NCI-H1048 (cell line): ENCODE data around the gene COLEC12.

Source experiments
- DNase-seq: peaks from one replicate; lab custom pipeline; 2025; lab: John Stamatoyannopoulos, UW

COLEC12 gene

DNA sequence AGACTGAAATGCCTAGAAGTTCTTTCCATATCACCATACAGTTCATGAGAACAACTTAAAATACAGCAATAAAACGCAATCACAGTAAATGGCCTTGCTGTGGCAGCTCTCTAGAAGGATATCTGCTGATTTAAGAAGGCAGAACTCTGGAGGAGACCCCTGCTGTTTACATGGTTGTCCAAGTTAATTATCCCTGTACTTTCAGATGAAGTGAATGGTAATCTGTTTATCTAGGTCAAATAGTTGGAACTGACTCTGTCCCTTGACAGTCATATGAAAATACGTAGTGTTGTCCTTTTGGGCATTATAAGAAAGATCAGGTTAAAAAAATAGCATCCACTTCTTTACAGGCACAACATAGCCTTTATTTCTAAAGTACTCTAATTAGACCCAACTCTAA is 115.6 kb downstream of the COLEC12 start:
- DNase-seq, result no peak

DNA sequence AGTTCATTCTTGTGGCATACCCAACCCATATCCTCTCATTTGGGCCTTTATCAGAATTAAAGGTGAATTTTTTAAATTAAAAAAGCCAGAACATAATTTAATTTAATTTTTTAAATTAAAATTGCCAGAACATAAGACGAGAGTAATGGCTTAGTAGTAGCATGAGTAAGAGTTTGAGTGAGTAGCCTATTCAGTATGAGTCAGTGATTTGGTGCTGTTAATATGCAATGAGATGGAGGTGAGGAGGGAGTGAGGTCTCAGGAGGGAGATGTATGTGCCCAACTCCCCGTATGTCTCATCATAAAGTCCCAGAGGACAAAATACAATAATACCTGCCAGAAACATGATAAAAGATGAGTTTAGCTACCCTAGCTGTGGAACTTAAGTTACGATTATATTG is 117.4 kb downstream of the COLEC12 start:
- DNase-seq, result no peak

DNA sequence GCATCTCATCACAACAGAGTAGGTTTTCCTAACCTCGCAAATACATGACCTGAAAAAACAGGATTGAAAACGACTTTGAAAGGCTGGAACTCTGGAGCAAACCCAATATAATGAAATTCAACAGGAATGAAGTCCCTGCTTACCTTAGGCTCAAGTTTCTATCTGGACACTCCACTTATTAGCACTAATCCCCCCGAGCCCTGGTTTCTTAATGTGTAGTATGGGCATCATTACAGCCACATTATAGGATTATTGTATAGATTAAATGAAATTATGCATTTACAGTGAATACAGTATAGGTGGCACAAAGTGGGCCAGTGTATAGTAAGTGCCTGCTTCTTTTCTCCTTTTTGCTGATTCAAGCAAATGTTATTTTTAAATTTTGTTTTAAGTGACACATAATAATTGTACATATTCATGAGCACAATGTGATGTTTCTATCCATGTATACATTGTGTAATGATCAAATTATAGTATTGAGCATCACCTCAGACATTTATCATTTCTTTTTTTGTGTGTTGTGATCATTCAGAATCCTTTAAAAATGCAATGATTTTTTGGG is 118.0 kb downstream of the COLEC12 start:
- no peak for DNase-seq

DNA sequence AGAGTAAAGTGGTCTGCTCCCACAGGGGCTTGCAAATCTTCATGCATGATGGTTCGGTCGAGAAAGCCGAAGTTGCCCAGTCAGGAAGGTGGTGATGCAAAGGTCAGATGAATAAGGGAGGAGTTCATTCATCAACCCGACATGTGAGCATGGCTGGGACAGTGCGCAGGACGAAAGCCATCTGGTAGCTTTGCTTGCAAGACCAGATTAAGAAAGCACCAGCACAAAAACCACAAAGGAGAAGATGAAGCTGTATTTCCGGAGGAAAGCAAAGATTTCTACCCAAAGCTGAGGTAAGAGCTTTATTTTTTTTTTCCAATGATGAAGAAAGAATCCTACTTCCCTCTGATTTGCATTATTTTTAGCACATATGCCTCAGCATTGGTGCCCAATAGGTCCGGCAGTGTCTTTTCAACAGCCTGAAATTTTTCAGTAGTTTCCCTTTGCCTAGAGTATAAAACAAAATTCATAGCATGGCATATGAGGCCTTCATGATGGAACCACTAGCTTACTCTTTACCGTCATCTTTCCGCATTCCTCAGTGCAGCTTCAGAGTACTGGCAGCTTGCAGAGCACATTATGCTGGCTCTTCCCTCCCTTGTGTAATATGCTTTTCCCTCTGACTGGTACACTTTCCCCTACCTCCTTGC is 120.7 kb downstream of the COLEC12 start:
- no peak for DNase-seq

DNA sequence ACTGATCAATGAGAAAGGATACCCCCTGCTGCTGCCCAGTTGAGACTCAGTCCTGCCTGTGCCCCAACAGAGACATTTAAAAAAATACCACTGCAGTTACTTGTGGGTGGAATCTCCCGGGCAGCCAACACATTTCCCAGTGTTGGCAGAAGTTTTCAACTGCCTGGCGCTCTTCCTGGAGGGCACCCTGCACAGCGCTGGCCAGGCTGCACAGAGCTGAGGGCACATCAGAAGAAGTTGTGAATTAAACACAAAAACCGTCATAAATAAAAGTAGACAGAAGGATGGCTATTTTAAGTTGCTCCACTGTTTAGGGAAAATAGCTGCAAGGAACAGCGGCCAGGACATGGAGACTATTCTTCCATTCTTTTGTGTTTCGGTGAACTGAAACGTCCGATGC is 122.4 kb downstream of the COLEC12 start:
- DNase-seq, result no peak

DNA sequence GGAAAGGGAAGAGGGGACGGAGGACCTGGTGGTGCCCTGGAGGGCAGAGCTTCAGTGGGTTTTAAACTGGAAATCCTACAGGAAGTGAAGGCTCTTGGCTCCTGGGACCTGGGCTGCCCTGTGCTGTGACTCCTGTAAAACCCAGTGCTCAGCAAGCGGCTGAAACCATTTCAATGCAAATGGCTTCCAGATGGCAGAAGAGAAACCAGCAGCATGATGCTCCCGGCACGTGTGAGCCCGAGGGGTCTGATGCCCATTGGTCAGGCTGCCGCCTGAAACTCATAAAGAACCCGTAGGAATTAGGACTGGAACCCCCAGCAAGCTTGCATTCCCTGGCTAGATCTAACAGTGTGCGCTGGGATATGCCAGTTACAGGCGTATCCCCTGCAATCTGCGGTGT is 123.4 kb downstream of the COLEC12 start:
- no peak for DNase-seq

DNA sequence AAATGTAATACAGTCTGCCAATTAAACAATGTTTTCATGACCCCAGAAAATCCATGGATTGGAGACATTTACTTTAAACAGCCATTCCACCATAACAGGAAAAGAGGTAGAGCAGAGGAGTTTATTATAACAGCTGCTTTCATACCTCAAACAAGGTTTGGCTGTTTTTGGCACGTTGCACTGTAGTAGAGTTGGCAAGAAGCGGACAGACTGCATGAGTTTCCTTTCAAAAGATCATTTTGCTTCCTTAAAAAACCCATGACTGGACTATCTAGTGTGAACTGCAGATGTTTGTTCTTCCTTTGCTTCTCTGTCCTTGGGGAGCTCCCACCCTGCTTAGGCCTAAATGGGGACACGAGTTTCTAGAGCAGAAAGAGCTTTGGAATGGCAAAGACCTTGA is 124.2 kb downstream of the COLEC12 start:
- DNase-seq, result no peak

DNA sequence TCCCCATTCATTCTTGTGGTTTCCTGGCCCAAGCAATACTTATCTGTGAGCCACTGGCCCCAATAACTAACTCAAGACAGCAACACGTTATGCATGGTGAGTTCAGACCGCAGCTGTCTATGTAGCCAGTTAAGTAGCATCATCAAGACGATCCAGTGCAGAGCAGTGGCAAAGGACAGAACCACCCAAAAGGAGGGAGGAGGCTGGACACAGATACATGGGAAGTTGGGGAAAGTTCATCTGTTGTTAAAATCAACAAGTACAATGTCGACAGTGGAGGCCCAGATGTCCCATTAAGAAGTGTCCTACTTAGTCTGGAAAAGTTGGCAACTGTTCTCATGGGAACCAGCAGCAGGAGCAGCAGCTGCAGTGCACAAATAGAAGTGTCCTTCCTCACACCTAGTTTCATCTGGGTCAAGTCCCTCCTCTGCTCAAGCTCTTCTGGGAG is 125.8 kb downstream of the COLEC12 start:
- DNase-seq, result no peak

DNA sequence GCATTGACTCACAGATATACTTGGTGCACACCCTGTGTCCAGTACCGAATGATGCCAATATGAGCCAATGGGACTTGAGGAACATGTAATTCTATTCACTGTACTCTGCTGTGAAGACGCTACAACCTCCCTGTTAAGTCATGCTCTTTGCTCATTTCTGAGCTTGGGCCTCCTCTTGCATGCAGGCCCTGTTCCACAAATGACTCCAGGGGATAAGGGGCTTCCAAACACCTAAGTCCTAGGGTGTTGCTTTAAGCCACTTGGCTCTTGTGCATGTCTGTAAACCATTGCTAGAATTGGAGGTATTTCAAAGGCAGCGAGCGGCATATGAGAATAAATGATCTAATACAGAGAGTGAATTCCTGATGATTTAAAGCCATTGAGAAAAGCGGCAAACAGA is 126.7 kb downstream of the COLEC12 start:
- no peak for DNase-seq

DNA sequence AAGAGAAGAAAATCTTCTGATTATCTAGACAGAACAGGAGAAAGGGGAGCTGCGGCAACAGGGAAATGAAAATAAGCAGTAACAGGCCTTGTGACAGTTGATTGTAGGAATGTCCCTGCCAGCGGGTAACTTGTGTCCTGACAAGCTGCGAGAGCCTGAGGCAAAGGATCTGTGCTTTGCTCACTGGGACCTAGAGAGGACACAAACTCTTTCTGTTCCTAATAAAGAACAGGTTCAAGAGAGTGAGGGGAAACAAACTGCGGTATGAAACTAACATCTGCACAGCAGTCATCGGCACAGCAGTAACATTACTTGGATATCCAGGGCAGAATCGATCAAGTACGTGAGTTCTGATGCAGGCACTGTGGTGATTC is 128.9 kb downstream of the COLEC12 start:
- no peak for DNase-seq

DNA sequence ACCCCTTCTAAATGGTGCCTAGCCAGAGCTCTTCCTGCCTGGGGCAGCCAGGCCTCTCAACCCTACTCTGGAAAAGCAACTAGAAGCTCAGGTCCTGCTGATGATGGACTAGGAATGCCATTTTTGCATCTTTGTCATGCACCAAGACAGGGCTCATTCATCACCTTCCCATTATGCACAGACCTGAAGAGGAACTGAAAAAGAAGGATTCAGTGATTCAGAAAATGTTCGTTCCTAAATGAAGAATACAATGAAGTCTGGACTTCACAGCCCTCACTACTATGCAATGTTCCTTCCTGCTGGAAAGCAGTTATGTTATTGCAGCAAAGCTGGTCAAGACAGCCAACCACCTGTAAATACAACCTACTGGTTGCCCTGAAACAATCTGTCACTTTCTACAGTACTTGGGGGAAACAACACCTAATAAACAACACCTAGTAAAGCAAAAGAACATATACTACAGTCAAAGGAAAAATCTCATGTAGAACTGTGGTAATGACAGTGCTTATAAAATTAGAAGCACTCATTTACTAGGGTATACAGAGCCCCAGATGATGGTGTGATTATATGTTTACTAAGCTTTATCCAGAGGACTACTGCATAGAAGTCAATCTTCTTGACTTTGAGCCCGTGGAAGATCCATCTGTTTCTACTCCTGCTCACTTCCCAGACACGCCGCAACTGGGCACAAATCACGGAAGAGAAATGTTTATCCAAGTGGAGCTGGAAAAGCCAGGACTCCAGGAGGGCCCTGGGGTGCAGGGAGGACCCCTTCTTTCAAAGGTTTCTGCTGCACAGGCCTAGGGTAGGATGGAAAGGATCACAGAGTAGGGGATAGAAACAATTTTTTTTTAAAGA is 129.5 kb downstream of the COLEC12 start:
- no peak for DNase-seq

DNA sequence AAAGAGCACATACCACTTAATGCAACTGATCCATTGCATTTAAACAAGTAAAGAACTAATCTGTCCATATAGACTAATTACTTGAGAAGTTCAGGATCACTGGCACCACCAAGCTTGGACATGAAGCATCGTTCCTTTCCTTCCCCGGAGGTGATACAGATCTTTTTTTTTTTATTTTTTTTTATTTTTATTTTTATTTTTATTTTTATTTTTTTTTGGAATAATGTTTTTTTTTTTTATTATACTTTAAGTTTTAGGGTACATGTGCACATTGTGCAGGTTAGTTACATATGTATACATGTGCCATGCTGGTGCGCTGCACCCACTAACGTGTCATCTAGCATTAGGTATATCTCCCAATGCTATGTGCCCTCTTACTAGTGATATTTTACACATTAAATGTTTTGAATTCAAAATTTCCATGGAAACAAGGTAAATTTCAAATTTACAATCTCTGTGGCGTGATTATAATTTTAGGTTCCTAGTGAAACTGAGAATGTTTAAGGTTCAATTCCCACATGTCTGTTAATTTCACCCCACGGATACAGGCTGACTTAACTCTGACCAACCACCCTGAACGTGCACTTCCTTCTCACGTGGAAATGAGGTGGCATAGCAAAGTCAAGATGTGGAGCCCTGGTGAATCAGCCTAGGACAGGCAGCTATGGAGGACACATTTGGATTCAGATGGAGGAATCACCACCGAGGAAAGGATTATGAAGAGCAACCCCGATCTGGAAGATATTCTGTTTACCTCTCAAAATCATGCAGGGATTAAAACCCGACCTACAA is 131.1 kb downstream of the COLEC12 start:
- no peak for DNase-seq

DNA sequence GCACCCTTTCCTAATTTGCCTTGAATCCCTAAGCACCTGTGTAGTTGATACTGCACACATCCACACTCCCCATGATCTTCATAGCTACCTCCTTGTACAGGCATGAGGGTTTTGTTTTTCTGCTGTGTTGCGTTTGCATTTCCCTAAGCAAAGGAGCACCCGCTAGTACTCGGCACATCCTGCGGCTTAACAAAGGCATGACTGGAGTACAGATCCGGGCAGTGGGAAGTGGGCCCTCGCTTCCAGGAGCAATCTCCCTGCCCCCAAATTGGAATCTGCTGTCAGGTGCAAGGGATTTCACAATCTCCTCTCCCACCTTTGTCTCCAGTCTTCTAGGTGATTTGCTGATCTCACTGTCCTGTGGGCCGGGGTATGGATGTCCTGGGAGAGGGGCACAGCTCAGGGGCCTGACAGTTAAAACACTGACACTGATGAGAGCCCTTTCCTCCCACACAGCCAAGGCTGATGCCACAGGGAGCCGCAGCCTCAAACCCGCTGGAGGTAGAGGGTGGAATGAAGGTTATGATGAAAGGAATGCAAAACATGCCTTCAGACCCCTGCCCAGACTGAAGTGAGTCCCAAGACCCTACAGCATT is 133.9 kb downstream of the COLEC12 start:
- DNase-seq, result no peak

DNA sequence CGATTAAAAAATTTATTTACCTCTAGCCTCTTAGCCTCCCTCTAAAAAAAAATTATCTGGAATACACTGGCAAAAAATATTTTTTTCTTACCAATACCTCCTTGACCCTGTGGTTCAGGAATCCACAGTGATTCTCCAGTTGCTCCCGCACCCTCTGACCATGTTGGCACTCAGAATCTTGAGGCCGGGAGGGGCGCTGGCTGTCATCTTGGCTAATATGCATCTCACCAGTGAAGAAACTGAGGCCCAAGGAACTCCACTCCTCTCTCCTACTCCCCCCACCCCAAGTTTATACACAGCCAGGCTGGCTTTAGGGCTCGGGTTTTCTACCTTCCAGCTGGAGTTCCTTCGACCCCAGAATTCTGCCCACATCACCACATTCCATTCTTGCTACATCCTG is 134.8 kb downstream of the COLEC12 start:
- no peak for DNase-seq

DNA sequence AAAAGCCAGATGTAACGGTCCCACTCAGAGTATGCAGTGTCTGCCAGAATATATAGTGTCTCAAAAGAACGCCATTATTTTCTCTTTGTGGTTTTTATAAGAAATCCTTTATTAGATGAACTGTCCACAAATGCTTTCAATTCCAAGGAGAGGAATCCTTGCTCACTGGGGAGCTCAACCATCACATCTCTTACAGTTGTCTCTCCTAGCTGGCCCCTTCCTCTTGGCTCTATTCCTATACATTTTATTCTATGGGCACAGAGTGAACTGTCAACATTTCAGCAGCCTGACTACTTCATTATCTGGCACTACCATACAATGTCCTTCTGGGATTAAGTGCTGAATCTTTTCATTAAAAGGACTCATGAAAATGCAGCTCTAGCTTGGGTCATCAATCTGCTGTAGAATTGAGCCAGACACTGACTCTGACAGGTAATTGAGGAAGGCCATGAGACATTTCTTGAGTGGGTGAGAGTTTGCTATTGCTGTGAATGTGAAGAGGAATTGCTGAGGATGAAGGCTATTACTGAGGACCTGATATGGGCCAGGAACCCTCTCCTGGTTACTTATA is 136.2 kb downstream of the COLEC12 start:
- no peak for DNase-seq

DNA sequence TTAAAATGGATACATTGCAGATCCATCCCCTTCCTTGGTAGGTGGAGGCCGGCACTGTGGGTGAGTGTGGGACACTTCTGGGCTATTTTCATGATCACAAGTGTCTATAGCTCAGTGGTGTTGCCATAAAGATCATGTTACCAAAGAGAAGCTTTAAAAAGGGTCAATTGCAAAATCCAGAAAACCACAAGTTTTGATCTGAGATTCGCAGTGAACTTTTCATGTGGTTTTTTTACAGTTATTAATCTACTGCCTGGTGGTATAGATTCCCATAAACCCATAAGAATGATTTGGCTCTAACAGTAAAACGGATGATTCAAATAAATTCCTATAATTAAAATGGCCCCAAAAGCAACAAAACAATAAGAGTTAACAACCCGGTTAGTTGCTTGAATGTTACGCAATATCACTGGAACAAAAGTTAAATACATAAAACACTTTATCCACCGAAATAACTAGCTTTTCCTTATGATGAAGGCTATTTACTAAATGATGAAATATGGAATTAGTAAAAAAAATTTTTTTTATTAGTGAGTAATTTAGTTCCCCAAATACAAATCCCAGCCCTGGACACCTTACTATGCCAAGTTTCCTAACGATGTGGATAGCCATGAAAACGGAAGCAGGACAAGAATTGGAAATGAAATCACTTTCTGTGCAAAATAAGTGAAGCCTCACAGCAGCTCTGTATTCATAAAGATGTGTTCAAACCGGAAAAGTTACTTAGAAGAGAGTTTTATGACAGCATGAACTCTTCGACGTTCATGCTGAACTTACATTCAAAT is 137.0 kb downstream of the COLEC12 start:
- no peak for DNase-seq

DNA sequence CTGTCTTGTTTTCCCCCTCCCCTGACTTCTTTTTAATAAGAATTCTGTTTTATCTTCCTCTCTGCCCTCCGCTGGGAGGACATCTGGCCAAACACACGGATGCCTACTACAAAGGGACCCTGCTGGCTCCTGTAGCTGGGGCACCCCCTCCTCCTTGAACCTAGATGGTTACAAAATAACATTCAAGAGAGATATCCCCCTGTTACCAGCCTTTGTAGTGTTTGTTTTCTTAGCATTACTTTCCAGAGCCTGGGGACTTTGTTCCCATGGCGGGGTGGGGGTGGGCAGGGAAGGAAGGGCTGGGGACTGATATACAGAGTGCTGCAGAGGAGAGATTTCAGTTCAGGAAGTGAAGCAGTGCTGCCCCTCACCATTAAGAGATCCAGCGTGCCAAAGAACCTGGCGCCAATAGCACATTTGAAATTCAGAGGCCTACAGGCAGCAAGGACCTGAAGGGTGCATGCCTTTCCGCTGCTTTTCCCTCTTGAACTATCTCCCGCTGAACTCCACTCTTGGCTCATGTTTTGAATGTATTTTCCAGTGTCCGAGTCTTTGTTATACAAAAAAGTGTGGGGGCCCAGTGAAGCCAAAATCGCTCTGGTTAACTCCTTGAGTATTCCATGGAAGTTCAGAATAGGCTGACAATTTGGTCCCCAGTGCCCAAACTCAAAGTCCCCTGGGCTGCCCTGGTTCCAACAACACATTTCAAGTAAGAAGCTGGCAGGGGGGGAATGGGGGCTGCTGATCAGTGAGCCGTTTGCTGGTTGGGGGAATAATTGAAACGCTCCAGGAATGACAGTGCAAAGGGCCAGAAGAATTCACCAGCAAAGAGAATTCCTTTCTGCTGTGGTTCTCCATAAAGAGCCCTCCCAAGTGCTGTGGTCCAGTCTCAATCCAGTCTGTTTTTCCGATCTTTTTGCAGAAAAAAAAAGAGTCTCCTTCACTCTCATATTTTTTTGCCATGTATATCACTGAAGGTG is 137.9 kb downstream of the COLEC12 start:
- DNase-seq, result no peak

DNA sequence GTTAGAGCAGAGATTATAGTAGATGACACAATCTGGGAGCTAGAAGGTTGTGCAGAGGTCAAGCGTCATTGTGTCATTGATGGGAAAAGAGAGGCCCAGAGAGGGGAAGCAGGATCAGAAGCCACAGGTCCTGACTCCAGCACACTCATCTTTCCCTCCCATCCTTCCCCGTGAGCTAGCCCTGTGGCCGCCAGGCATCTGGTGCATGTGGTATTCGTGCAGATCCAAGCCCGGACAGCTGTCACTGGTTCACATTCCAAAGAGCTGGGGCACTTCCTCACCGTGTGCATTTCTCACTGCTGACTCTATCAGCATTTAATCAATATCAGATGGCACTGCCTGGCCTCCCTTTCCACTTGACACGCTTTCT is 138.6 kb downstream of the COLEC12 start:
- no peak for DNase-seq

DNA sequence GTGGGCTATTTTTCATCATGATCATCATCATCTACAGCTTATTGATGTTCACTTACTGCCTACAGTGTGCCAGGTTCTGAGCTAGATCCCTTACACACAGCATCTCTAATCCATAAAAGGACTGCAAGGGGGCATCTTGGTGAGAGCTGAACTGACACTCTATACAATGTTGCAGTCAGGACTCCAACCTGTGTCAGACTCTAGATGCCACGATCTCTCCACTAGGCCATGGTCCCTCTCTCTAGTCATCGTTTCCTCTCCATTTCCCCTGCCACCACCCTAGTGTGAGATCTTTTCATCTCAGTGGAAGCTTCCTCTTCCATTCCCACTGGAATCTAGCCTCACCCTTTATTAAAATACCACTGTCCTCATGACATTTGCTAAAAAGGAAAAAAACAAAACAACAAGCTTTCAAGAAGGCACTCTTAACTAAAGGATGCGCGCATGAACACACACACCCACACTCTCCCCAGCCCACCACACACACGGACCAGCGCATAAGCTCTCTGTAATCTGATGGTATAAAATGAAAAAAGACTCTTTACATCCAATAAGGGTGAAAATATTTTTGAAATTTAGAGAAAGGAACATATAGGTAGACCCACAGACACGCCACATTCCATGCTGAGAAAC is 139.3 kb downstream of the COLEC12 start:
- no peak for DNase-seq
